Colonic mucosa (tissue), 4 donors: Measurements from ENCODE around the gene PIGV. TPM values are rescaled to one million over a fixed set of nuclear protein-coding genes. Genes with fewer than 3 reads are reported as not detected.
"Not testable (repeated sequence)": the region's sequence is repeated elsewhere in the genome, so short reads cannot be mapped to it uniquely, and the experiment has no call there.

ENCODE experiments used
- DNase-seq: peaks from one replicate; pipeline ENCODE4 v3.0.0-alpha.2; 2020
- H3K27ac ChIP-seq: fragments of 200-600 bp; one replicate; pipeline ENCODE4 v1.8.0; 2021
- H3K27me3 ChIP-seq: fragments of 200-600 bp; one replicate; pipeline ENCODE4 v1.8.0; 2021
- H3K36me3 ChIP-seq: fragments of 200-600 bp; one replicate; pipeline ENCODE4 v1.8.0; 2021
- H3K4me1 ChIP-seq: fragments of 200-600 bp; one replicate; pipeline ENCODE4 v1.8.0; 2021; ENCODE audit warnings: mild to moderate bottlenecking
- H3K4me3 ChIP-seq: fragments of 200-600 bp; one replicate; pipeline ENCODE4 v1.8.0; 2021
- H3K9ac ChIP-seq, 2 donors: one replicate each; pipeline ENCODE4 v1.7.0; 2013; ENCODE audit warnings: control low read depth in 2 of 2, low read depth in 2 of 2, low read length in 2 of 2
- H3K9me3 ChIP-seq: fragments of 200-600 bp; one replicate; pipeline ENCODE4 v1.8.0; 2021
- CTCF ChIP-seq: fragments of 200-600 bp; IDR thresholded peaks from one replicate; pipeline ENCODE4 v1.8.0; 2022; ENCODE audit warnings: antibody characterized with exemption, mild to moderate bottlenecking
- intact Hi-C: fragments of 100-400 bp; cut with DNase I; formaldehyde crosslinking; loops from one replicate; pipeline ENCODE4 v1.14.1; 2022
- total RNA-seq, 2 donors: library from RNA; stranded (reverse); fragmentation: NEBNext Ultra II Directional in 1 of 2; extraction: Animal tissue kit (Norgen Biotek cat#: 25700) in 1 of 2; gene quantifications; one replicate each; pipeline ENCODE4 v1.2.1, GENCODE V29; 2021
- donor health status: healthy.
- donor health status: DM: no; HTN: no; CAD: no.
- donor health status: DM: no; HTN: no; CAD: no.

Gene PIGV
- total RNA-seq, 2 donors from 2014 or later = 16.8 to 24.2 TPM

GRCh38 chr1:26794391-26794790 lies 6.6 kb downstream of the PIGV start:
- Histone ChIP-seq H3K9ac (no peak overlapping the region), H3K4me3 (no peak overlapping the region), H3K27ac (no peak overlapping the region), H3K36me3 (no peaks in the 10 kb centered on the region), H3K4me1 (no peaks in the 10 kb centered on the region), H3K27me3 (no peaks in the 10 kb centered on the region), H3K9me3 (no peaks in the 10 kb centered on the region)
- TF ChIP-seq CTCF = no peak
- DNase-seq = no peak
- intact Hi-C loops = no loop called here

- H3K27ac ChIP-seq = no peak overlapping the region
- no peaks in the 10 kb centered on the region for H3K36me3 ChIP-seq
Observed at GRCh38 chr1:26797627-26798026, 9.9 kb downstream of the PIGV start.

GRCh38 chr1:26799479-26800142 lies 11.9 kb downstream of the PIGV start:
- H3K36me3 ChIP-seq = no peaks in the 10 kb centered on the region
- peak overlapping the region in 1 of 2 donors; percentile 6 for H3K9ac ChIP-seq
- DNase-seq = no peak
- H3K4me1 ChIP-seq = no peaks in the 10 kb centered on the region
- no peaks in the 10 kb centered on the region for H3K27me3 ChIP-seq
- H3K27ac ChIP-seq = peak overlapping the region; percentile 57
- no peaks in the 10 kb centered on the region for H3K9me3 ChIP-seq
- intact Hi-C loops = no loop called here
- TF ChIP-seq CTCF = no peak
- H3K4me3 ChIP-seq = no peak overlapping the region

More at GRCh38 chr1:26797627-26798026, 9.9 kb downstream of the PIGV start:
- Histone ChIP-seq H3K27me3 (no peaks in the 10 kb centered on the region), H3K4me1 (no peaks in the 10 kb centered on the region), H3K9ac (no peak overlapping the region), H3K4me3 (no peak overlapping the region), H3K9me3 (no peaks in the 10 kb centered on the region)
- no peak for DNase-seq
- no peak for TF ChIP-seq CTCF
- intact Hi-C loops = no loop called here

GRCh38 chr1:26803932-26804331 lies 16.2 kb downstream of the PIGV start:
- intact Hi-C loops, DNase-seq, H3K27me3 ChIP-seq, H3K4me3 ChIP-seq, H3K4me1 ChIP-seq, H3K9me3 ChIP-seq, H3K27ac ChIP-seq, H3K36me3 ChIP-seq, H3K9ac ChIP-seq: not testable (repeated sequence)

- intact Hi-C loops = loop anchor here (5.0 kb wide), 1 partner anchor 67 kb away; no protein-coding TSS in a partner anchor
- not testable (repeated sequence) for H3K36me3 ChIP-seq, H3K9me3 ChIP-seq, H3K9ac ChIP-seq, H3K4me3 ChIP-seq, H3K27me3 ChIP-seq, H3K4me1 ChIP-seq, H3K27ac ChIP-seq
- peak; percentile 81 for DNase-seq
- peak; percentile 67 for TF ChIP-seq CTCF
Observed at GRCh38 chr1:26810105-26810504, 22.4 kb downstream of the PIGV start.

- TF ChIP-seq CTCF = no peak
- H3K27me3 ChIP-seq = no peaks in the 10 kb centered on the region
- H3K27ac ChIP-seq = no peak overlapping the region
- H3K9ac ChIP-seq = no peak overlapping the region
- DNase-seq = no peak
- H3K4me1 ChIP-seq = no peaks in the 10 kb centered on the region
- no peaks in the 10 kb centered on the region for H3K9me3 ChIP-seq
- intact Hi-C loops = loop anchor here (5.0 kb wide), 1 partner anchor 66 kb away; no protein-coding TSS in a partner anchor
- H3K4me3 ChIP-seq = no peak overlapping the region
- H3K36me3 ChIP-seq = no peaks in the 10 kb centered on the region
Observed at GRCh38 chr1:26811057-26811456, 23.3 kb downstream of the PIGV start.
